Activated T-helper 2 cell treated with anti-CD3 and anti-CD28 coated beads, Interferon-gamma antibody, Interleukin-2, Interleukin-4, amounts not matched to agents 10 μg/mL and 5 μg/mL and 100 μg/mL, durations not matched to agents 14 hours and 24 hours and 36 hours (primary cell): Measurements from ENCODE around the gene F2RL3. TPM values are rescaled to one million over a fixed set of nuclear protein-coding genes. Genes with fewer than 3 reads are reported as not detected.

Experiments used
- DNase-seq: peaks from one replicate; pipeline ENCODE4 v3.0.0; 2021; ENCODE audit warnings: low spot score
- H3K27ac Mint-ChIP-seq: one replicate; pipeline ENCODE4 v1.8.0; 2021; ENCODE audit warnings: mixed read lengths
- H3K27me3 Mint-ChIP-seq: one replicate; pipeline ENCODE4 v1.8.0; 2021; ENCODE audit warnings: low read depth, mixed read lengths
- H3K36me3 Mint-ChIP-seq: one replicate; pipeline ENCODE4 v1.8.0; 2021; ENCODE audit warnings: low read depth, mixed read lengths
- H3K4me1 Mint-ChIP-seq: one replicate; pipeline ENCODE4 v1.8.0; 2021; ENCODE audit warnings: low read depth, mixed read lengths
- H3K4me3 Mint-ChIP-seq: one replicate; pipeline ENCODE4 v1.8.0; 2021; ENCODE audit warnings: low read depth, mild to moderate bottlenecking, moderate library complexity, mixed read lengths
- H3K9me3 Mint-ChIP-seq: one replicate; pipeline ENCODE4 v1.8.0; 2021; ENCODE audit warnings: mixed read lengths
- intact Hi-C: fragments of 100-400 bp; cut with micrococcal nuclease; formaldehyde crosslinking; loops from one replicate; pipeline ENCODE4 v1.15.1; 2023
- total RNA-seq: library from RNA; stranded (reverse); gene quantifications from 2 replicates; pipeline ENCODE4 v1.2.3, GENCODE V29; 2022

The F2RL3 gene
- not detected in 2 replicates for total RNA-seq

DNA sequence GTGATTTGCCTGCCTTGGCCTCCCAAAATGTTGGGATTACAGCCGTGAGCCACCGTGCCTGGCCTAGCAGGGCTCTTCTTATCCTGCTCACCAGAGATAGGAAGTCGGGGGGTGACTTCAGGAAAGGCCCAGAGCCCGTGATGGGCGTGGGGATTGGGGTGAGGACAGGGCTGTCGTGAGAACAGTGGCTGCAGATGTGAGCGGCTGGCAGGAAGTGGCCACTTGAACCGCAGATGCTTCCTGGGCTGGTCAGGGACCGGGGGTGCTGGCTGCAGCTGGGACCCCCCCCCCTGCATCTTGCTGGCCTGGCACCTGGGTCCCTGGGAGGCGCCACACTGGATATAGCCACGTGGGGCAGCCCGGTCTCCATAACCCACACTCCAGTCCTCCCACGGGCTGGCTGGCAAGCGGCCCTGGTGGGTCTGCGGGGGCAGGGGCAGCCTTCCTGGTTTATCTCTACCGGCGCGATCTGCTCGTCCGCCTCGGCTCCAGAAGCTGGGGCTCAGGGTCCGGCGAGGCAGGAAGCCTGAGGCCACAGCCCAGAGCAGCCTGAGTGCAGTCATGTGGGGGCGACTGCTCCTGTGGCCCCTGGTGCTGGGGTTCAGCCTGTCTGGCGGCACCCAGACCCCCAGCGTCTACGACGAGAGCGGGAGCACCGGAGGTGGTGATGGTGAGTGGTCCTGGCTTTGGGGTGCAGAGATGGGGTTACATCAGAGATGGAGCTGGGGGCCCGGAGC lies at the start of gene F2RL3:
TSS of gene F2RL3 (plus strand) at position 371 of the 737 bp plus-strand sequence. CDS start at position 562, 191 bp downstream.
- intact Hi-C loops: no loop called here
- peaks cover 13% of the 10 kb centered on the region for H3K4me1 Mint-ChIP-seq
- H3K27ac Mint-ChIP-seq: no peak within 1 kb of the TSS

DNA sequence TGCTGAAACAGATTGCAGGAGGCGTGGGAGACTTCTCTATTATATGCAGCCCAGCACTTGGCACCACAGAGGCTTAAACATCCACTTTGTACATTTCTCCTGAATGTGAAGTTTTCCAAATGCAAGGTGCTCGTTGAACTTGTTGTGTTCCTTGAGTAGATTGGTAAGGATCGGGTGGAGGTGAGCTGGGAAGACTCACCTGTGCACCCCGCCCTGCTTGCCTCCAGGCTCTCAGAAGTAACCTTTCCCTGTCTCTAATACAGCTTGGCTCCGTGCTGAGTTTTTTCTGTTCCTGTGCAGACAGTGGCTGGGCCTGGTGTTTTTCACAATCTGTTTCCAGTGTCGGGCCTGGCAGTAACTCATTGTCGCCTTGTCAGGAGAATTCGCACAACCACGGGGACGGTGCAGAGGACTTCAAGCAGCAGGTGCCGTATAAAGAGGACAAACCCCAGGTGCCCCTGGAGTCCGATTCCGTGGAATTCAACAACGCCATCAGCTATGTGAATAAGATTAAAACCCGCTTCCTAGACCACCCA lies 47.3 kb upstream of the F2RL3 start:
- Mint-ChIP-seq H3K9me3 (no peaks in the 10 kb centered on the region), H3K27me3 (no peaks in the 10 kb centered on the region), H3K27ac (no peak overlapping the region), H3K36me3 (peaks cover 20% of the 10 kb centered on the region), H3K4me3 (no peak overlapping the region), H3K4me1 (no peaks in the 10 kb centered on the region)
- intact Hi-C loops: no loop called here
- DNase-seq: no peak

More for the DNA sequence above, at the start of gene F2RL3:
- Mint-ChIP-seq H3K36me3 (no peaks in the 10 kb centered on the region), H3K27me3 (peaks cover 2% of the 10 kb centered on the region), H3K4me3 (no peak within 1 kb of the TSS), H3K9me3 (no peaks in the 10 kb centered on the region)
- DNase-seq: no peak

DNA sequence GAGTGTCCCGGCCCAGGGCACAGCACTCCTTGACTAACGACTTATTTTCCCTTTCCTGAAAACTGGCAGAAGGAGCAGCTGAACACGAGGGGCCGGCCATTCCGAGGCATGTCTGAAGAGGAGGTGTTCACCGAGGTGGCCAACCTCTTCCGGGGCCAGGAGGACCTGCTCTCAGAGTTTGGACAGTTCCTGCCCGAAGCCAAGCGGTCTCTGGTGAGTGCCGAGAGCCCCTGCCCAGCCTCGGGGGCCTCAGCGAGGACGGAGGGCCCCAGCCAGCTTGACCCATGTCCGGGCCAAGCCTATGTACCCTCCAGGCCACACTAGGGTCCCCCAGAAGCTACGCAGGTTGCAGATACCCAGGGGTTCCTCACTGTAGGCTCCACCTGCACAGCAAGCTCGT lies 41.9 kb upstream of the F2RL3 start:
- H3K27ac Mint-ChIP-seq: no peak overlapping the region
- H3K9me3 Mint-ChIP-seq: no peaks in the 10 kb centered on the region
- intact Hi-C loops: no loop called here
- no peak for DNase-seq
- H3K4me3 Mint-ChIP-seq: no peak overlapping the region
- H3K27me3 Mint-ChIP-seq: no peaks in the 10 kb centered on the region
- H3K4me1 Mint-ChIP-seq: no peaks in the 10 kb centered on the region
- H3K36me3 Mint-ChIP-seq: peaks cover 31% of the 10 kb centered on the region

GRCh38 chr19:16847430-16847829 lies 41.4 kb upstream of the F2RL3 start:
- Mint-ChIP-seq H3K4me1 (no peaks in the 10 kb centered on the region), H3K9me3 (no peaks in the 10 kb centered on the region), H3K36me3 (peaks cover 35% of the 10 kb centered on the region), H3K4me3 (no peak overlapping the region), H3K27me3 (no peaks in the 10 kb centered on the region), H3K27ac (no peak overlapping the region)
- intact Hi-C loops: no loop called here
- DNase-seq: no peak

DNA sequence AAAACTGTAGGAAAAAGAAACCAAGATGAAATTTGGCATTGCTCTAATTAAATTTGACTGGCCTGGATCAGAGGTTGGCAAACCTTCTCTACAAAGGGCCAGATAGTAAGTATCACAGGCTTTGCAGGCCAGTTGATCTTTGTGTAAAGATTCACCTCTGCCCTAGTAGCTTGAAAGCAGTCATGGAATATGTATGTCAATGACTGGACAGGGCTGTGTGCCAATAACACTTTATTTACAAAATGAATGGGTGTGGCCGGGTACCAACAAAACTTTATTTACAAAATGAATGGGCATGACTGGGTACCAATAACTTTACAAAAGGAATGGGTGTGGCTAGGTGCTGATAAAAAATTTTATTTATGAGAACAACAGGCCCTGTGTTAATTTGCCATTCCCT lies 39.6 kb upstream of the F2RL3 start:
- Mint-ChIP-seq H3K4me1 (no peaks in the 10 kb centered on the region), H3K4me3 (no peak overlapping the region), H3K36me3 (peaks cover 31% of the 10 kb centered on the region), H3K9me3 (no peaks in the 10 kb centered on the region), H3K27ac (no peak overlapping the region), H3K27me3 (no peaks in the 10 kb centered on the region)
- no peak for DNase-seq
- intact Hi-C loops: no loop called here

DNA sequence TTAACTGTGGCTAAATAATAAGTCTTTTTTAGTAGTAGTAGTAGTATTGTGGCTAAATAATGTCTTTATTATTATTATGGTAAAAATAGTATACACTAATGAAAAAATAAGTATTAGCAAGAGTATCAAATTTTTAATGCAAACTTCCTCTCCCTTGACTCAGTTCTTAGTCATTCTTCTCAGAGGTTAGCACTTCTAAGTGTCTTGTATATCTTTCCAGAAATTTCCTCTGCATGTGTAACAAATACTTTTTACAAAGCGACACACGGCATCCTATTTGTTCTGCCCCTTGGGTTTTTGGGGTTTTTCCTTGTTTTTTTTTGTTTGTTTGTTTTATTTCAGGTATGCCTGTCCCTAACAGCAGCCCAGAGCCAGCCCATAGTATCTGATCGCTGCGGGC lies 38.7 kb upstream of the F2RL3 start:
- no peak for DNase-seq
- intact Hi-C loops: no loop called here
- Mint-ChIP-seq H3K9me3 (no peaks in the 10 kb centered on the region), H3K4me3 (no peak overlapping the region), H3K27me3 (no peaks in the 10 kb centered on the region), H3K36me3 (peaks cover 41% of the 10 kb centered on the region), H3K27ac (no peak overlapping the region), H3K4me1 (no peaks in the 10 kb centered on the region)

DNA sequence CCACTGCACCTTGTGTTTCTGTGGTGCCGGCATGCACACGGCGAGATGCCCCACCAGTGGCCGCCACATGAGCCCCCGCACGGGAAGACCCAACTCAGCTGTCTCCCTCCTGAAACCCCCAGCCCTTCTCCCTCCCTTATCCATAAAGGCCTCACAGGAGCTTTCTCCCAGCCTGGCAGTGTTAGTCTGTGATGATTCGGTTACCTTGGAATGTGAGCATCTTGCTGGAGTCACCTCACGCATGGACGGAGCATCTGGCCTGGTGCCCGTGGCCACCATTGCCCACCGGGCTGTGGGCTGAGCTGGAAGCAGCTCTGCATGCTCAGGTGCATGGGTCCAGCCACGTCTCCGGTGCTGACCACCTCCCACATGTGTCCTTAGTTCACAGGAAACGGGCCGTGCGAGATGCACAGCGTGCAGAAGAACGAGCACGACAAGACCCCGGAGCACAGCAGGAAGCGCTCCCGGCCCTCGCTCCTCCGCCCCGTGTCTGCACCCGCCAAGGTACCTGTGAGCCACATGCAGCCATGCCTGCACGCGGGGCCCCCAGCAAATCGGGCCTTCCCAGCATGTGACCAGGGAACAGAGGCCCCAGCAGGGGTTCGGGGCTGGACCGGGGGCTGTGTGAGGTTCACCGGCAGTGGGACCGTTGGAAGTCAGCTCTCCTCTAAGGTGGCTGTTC lies 37.6 kb upstream of the F2RL3 start:
- H3K4me3 Mint-ChIP-seq: no peak overlapping the region
- H3K4me1 Mint-ChIP-seq: no peaks in the 10 kb centered on the region
- peaks cover 41% of the 10 kb centered on the region for H3K36me3 Mint-ChIP-seq
- intact Hi-C loops: no loop called here
- H3K9me3 Mint-ChIP-seq: no peaks in the 10 kb centered on the region
- no peaks in the 10 kb centered on the region for H3K27me3 Mint-ChIP-seq
- DNase-seq: no peak
- H3K27ac Mint-ChIP-seq: no peak overlapping the region

DNA sequence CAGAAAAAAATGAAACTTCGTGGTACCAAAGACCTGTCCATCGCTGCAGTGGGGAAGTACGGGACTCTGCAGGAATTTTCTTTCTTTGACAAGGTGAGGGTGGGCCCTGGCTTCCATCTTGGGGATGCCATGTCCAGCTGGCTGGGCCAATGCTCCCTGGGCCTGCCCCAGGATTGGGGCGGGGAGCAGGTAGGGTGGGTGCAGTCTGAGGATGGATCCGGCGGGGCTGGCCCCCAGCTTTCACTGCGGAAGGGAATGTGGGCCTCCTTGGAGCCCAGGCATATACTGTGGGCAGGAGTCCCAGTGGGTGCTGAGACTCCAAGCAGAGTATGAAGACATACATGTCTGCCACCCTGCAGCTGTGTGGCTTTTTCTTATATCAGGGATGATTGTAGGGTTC lies 35.7 kb upstream of the F2RL3 start:
- no peak for DNase-seq
- Mint-ChIP-seq H3K36me3 (peaks cover 32% of the 10 kb centered on the region), H3K27me3 (no peaks in the 10 kb centered on the region), H3K4me3 (no peak overlapping the region), H3K27ac (no peak overlapping the region), H3K4me1 (no peaks in the 10 kb centered on the region), H3K9me3 (no peaks in the 10 kb centered on the region)
- intact Hi-C loops: no loop called here

DNA sequence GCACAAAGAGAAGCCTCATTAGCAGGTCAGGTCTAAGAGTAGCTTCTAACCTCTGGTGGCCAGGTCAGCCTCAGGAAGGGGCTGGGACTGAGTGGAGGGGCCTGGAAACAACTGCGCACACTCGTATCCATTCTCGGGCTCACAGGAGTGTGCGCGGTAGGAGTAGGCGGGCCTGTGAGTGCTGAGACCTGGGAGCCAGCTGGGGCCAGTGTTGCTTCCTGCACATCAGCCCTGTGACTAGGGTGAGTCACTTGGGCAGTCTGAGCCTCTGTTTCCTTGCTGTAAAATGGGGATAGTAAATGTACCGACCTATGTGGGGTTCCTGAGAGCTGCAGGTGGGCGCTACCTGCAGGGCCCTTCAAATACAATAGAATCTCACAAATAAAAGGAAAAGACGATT lies 32.7 kb upstream of the F2RL3 start:
- Mint-ChIP-seq H3K36me3 (peaks cover 24% of the 10 kb centered on the region), H3K4me3 (no peak overlapping the region), H3K27ac (no peak overlapping the region), H3K9me3 (no peaks in the 10 kb centered on the region), H3K27me3 (no peaks in the 10 kb centered on the region), H3K4me1 (no peaks in the 10 kb centered on the region)
- intact Hi-C loops: no loop called here
- no peak for DNase-seq

DNA sequence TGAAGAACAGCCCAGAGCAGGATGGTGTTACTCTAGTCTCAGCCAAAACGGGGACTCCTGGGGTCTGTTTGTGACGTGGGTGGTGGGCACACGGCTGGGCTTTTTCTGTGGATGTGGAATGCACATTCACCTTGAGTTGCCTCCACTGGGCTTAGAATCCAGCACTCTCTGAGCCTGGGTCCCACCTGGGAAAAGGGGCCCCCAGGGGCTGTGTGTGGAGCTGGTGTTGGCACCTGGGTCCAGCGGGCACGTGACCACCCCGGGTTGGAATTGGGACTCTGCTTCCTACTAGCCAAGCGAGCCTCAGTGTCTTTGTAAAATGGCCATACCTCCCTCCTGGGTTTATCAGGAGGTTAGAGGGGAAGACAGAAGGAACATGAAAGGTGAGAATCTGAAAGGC lies 29.2 kb upstream of the F2RL3 start:
- Mint-ChIP-seq H3K27ac (no peak overlapping the region), H3K36me3 (peaks cover 18% of the 10 kb centered on the region)

GRCh38 chr19:16860118-16860517 lies 28.7 kb upstream of the F2RL3 start:
- H3K4me3 Mint-ChIP-seq: no peak overlapping the region
- H3K27me3 Mint-ChIP-seq: no peaks in the 10 kb centered on the region
- DNase-seq: no peak
- H3K36me3 Mint-ChIP-seq: peaks cover 13% of the 10 kb centered on the region
- intact Hi-C loops: no loop called here
- H3K27ac Mint-ChIP-seq: no peak overlapping the region
- no peaks in the 10 kb centered on the region for H3K9me3 Mint-ChIP-seq
- H3K4me1 Mint-ChIP-seq: peaks cover 5% of the 10 kb centered on the region

More for the DNA sequence above, 29.2 kb upstream of the F2RL3 start:
- no peak for DNase-seq
- Mint-ChIP-seq H3K4me3 (no peak overlapping the region), H3K27me3 (no peaks in the 10 kb centered on the region), H3K4me1 (peaks cover 5% of the 10 kb centered on the region), H3K9me3 (no peaks in the 10 kb centered on the region)
- intact Hi-C loops: no loop called here

DNA sequence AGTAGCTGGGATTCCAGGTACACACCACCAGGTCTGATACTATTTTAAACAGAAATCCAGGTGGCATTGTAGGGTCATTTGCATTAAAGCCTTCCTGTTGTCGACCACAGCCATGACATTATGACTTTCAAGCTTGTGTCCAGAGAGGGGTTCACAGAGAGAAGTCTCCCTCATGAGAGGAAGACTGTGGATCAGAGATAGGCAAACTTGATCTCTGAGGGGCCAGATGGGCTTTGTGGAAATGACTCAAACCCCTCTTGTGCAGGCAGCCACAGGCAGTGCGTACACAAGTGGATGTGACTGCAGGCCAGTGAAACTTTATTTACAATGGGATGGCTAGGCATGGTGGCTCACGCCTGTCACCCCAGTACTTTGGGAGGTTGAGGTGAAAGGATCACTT lies 27.8 kb upstream of the F2RL3 start:
- Mint-ChIP-seq H3K4me3 (no peak overlapping the region), H3K27me3 (no peaks in the 10 kb centered on the region), H3K9me3 (no peaks in the 10 kb centered on the region), H3K4me1 (peaks cover 5% of the 10 kb centered on the region), H3K36me3 (peaks cover 16% of the 10 kb centered on the region), H3K27ac (no peak overlapping the region)
- no peak for DNase-seq
- intact Hi-C loops: no loop called here

DNA sequence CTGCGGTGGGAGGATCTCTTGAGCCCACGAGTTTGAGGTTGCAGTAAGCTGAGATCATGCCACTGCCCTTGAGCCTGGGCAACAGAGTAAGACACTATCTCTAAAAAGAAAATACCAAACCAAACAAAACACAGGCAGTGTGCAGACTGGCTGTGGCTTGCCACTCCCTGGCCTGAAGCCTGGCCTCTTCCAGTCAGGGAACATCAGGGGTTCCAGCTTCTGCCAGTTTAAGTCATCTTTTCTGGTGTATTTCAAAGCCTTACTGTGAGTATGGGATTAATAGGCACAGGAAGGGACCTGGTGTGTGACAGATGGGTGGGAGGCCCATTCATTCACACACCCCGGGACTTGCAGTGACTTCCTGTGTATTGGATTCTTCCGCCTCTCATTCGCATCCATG lies 27.0 kb upstream of the F2RL3 start:
- peaks cover 21% of the 10 kb centered on the region for H3K36me3 Mint-ChIP-seq
- H3K4me3 Mint-ChIP-seq: no peak overlapping the region
- no peaks in the 10 kb centered on the region for H3K9me3 Mint-ChIP-seq
- no peak overlapping the region for H3K27ac Mint-ChIP-seq
- H3K4me1 Mint-ChIP-seq: peaks cover 5% of the 10 kb centered on the region
- intact Hi-C loops: no loop called here
- DNase-seq: no peak
- no peaks in the 10 kb centered on the region for H3K27me3 Mint-ChIP-seq
